Progenitor cell of endocrine pancreas (in vitro differentiated cells): ENCODE results near the gene PXMP2. TPM values are rescaled to one million over a fixed set of nuclear protein-coding genes. Genes with fewer than 3 reads are reported as not detected.

Experiments used
- DNase-seq: peaks from one replicate; pipeline ENCODE4 v3.0.0; 2021; ENCODE audit warnings: low spot score; ENCODE audit not compliant: unreplicated experiment
- H3K27ac Mint-ChIP-seq: 2 replicates; pipeline ENCODE4 v1.8.0; 2021; ENCODE audit warnings: mild to moderate bottlenecking, moderate library complexity, mixed read lengths
- H3K27me3 Mint-ChIP-seq: 2 replicates; pipeline ENCODE4 v1.8.0; 2021; ENCODE audit warnings: mixed read lengths
- H3K36me3 Mint-ChIP-seq: 2 replicates; pipeline ENCODE4 v1.8.0; 2022; ENCODE audit warnings: mixed read lengths; ENCODE audit not compliant: insufficient read depth
- H3K4me1 Mint-ChIP-seq: 2 replicates; pipeline ENCODE4 v1.8.0; 2021; ENCODE audit warnings: low read depth, mixed read lengths
- H3K4me3 Mint-ChIP-seq: 2 replicates; pipeline ENCODE4 v1.8.0; 2021; ENCODE audit warnings: low read depth, mild to moderate bottlenecking, moderate library complexity, mixed read lengths
- H3K9me3 Mint-ChIP-seq: 2 replicates; pipeline ENCODE4 v1.8.0; 2021; ENCODE audit warnings: low read depth, mixed read lengths
- total RNA-seq: library from RNA; stranded (reverse); gene quantifications from 2 replicates; pipeline ENCODE4 v1.2.1, GENCODE V29; 2021
- TF ChIP-seq, protein P1 (sequence below): fragments of 200-600 bp; sonication (generic); IDR thresholded peaks from one replicate; pipeline ENCODE4 v1.5.0; 2021; ENCODE audit warnings: antibody characterized with exemption, mild to moderate bottlenecking; ENCODE audit not compliant: unreplicated experiment

Gene PXMP2
- total RNA-seq, 1 donor from 2014 or later, result 25.0 TPM

DNA sequence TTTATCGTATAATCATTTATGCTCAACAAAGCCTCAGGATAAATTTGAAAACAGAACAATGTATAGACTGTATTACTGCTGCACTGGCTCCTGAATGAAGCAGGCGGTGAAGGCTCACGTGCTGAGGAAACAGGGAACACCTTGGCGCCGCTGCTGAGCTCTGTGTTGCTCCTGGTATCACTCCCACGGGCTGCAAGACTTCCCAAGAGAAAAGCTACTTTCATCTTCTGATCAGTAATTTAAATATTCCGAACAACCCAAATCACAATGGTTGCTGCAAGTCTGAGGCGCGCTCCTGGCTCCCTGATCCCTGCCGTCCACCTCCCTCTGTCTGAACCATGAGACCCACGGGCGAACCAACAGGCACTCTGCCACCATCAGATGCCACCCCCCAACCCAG lies 39.0 kb downstream of the PXMP2 start:
- Mint-ChIP-seq H3K4me3 (no peak overlapping the region), H3K27ac (no peak overlapping the region), H3K4me1 (no peaks in the 10 kb centered on the region), H3K9me3 (no peaks in the 10 kb centered on the region), H3K36me3 (peaks cover 40% of the 10 kb centered on the region), H3K27me3 (no peaks in the 10 kb centered on the region)
- DNase-seq, result no peak
- TF ChIP-seq, protein P1, sequence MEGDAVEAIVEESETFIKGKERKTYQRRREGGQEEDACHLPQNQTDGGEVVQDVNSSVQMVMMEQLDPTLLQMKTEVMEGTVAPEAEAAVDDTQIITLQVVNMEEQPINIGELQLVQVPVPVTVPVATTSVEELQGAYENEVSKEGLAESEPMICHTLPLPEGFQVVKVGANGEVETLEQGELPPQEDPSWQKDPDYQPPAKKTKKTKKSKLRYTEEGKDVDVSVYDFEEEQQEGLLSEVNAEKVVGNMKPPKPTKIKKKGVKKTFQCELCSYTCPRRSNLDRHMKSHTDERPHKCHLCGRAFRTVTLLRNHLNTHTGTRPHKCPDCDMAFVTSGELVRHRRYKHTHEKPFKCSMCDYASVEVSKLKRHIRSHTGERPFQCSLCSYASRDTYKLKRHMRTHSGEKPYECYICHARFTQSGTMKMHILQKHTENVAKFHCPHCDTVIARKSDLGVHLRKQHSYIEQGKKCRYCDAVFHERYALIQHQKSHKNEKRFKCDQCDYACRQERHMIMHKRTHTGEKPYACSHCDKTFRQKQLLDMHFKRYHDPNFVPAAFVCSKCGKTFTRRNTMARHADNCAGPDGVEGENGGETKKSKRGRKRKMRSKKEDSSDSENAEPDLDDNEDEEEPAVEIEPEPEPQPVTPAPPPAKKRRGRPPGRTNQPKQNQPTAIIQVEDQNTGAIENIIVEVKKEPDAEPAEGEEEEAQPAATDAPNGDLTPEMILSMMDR, result no peak

DNA sequence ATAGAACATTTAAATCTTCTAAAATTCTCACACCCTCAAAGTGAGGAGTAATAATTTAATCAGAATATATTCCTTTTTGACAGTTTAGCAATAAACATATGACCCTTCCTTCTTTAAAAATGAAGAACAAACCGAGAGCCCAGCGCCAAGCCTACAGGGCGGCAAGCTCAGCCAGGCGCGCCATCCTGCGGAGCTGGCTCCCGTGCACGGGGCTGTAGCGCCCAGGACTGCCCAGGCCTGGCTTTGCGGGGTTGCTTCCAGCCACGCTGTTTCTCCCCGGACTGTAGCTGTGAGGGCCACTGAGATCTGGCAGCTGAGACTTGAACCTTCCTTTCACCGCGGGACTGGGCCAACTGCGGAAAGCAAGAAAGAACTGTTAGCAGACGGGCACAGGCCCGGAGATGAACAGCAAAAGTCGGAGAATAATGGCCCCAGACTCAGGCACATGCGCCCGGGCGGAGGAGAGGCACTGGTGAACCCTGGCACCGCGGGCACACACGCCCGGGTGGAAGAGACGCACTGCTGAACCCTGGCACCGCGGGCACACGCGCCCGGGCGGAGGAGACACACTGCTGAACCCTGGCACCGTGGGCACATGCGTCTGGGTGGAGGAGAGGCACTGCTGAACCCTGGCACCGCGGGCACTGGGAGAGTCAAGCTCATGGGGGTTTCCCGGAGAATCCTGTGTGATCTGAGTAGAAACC lies 39.9 kb downstream of the PXMP2 start:
- H3K36me3 Mint-ChIP-seq, result peaks cover 45% of the 10 kb centered on the region
- no peaks in the 10 kb centered on the region for H3K27me3 Mint-ChIP-seq
- H3K27ac Mint-ChIP-seq, result no peak overlapping the region
- H3K4me3 Mint-ChIP-seq, result no peak overlapping the region
- no peaks in the 10 kb centered on the region for H3K4me1 Mint-ChIP-seq
- no peak for DNase-seq
- TF ChIP-seq, protein P1, result no peak
- no peaks in the 10 kb centered on the region for H3K9me3 Mint-ChIP-seq

DNA sequence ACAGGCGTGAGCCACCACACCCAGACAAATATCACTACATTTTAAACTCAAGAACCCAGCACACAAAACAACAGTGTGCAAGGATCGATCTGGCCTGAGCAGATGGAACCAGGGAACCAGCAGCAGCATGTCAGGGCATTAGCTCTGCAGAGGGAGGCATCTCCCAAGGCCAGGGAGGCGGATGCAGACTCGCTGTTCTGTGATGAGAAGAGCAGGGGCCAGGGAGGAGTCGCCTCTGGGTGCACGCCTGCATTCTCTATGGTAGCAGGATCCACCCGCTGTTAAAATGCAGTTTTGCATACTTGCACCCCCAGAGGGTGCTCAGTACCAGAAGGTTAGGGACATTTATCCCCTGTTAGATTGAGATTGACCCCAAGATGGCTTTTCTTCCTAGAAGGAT lies 41.1 kb downstream of the PXMP2 start:
- H3K27ac Mint-ChIP-seq, result peak overlapping the region; percentile 67
- peaks cover 48% of the 10 kb centered on the region for H3K36me3 Mint-ChIP-seq
- H3K9me3 Mint-ChIP-seq, result no peaks in the 10 kb centered on the region
- no peaks in the 10 kb centered on the region for H3K27me3 Mint-ChIP-seq
- DNase-seq, result no peak
- no peaks in the 10 kb centered on the region for H3K4me1 Mint-ChIP-seq
- TF ChIP-seq, protein P1, result no peak
- no peak overlapping the region for H3K4me3 Mint-ChIP-seq

DNA sequence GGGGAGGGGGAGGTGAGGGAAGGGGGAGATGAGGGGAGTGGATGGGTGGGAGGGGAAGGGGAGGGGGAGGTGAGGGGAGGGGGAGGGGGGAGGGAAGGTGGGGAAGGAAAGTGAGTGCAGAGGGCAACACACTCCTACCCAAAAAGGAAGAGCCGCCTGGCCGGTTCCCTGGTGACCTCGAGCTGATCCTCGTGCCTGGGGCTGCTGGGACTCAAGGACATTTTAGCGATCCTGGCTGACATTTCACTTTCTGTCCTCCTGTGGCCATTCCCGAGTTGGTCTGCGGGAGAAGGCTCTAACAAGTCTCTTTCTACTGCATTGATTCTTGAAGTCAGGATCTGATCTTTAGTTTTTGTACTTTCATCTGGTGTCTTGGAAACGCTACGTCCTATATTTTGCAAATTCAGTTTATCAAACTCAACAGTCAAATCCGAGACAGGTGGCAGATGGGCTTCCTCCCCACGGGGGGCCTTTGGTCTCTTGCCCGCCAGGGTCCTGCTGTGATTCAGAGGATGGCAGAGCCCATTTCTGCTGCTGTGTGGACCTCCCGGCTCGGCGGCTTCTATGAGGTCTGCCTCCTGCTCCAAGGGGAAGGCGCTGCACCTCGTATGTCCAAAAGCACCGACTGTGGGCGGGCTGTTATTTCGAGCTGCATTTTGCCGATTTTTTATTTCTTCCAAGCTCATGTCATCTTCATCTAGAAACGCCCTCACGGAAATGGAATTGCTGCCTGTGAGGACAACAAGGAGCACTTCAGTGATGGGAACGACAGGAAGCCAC lies 42.3 kb downstream of the PXMP2 start:
- H3K36me3 Mint-ChIP-seq, result peaks cover 49% of the 10 kb centered on the region
- H3K27me3 Mint-ChIP-seq, result no peaks in the 10 kb centered on the region
- no peak for DNase-seq
- no peak overlapping the region for H3K27ac Mint-ChIP-seq
- H3K4me1 Mint-ChIP-seq, result no peaks in the 10 kb centered on the region
- H3K9me3 Mint-ChIP-seq, result no peaks in the 10 kb centered on the region
- TF ChIP-seq, protein P1, result no peak
- no peak overlapping the region for H3K4me3 Mint-ChIP-seq

DNA sequence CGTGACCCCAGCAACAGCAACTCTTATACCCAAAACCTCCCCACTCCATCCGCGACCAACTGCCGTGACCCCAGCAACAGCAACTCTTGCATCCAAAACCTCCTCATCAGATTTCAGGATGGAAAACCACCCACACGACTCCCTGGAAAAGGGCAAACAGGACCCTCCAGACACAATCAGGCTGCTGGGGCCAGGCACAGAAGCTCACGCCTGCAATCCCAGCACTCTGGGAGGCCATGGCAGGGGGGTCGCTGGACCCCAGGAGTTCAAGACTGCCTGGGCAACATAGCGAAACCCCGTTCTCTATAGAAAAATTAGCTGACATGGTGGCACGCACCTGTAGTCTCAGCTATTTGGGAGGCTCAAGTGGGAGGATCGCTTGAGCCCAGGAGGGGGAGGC lies 43.0 kb downstream of the PXMP2 start:
- H3K27me3 Mint-ChIP-seq, result no peaks in the 10 kb centered on the region
- H3K36me3 Mint-ChIP-seq, result peaks cover 49% of the 10 kb centered on the region
- no peaks in the 10 kb centered on the region for H3K9me3 Mint-ChIP-seq
- H3K4me1 Mint-ChIP-seq, result no peaks in the 10 kb centered on the region
- no peak overlapping the region for H3K4me3 Mint-ChIP-seq
- DNase-seq, result no peak
- TF ChIP-seq, protein P1, result no peak
- H3K27ac Mint-ChIP-seq, result no peak overlapping the region
